GM21528 (cell line): ENCODE measurements around the gene ZNF138.
"Not testable (repeated sequence)": the region's sequence is repeated elsewhere in the genome, so short reads cannot be mapped to it uniquely, and the experiment has no call there.

ENCODE experiments used
- ATAC-seq: cut with Tn5 transposase; IDR thresholded peaks from one replicate; pipeline ENCODE4 v1.9.1; 2021; ENCODE audit warnings: mild to moderate bottlenecking, moderate library complexity; ENCODE audit not compliant: unreplicated experiment, low FRiP score

ZNF138 gene

GRCh38 chr7:64794171-64794844 is at the start of gene ZNF138:
Gene ZNF138, plus strand, starts transcription at chr7:64794428. Its CDS starts 141 bp downstream, at chr7:64794569.
- ATAC-seq: peak; percentile 100

- no peak for ATAC-seq
These were observed 49.5 kb upstream of the ZNF138 start for GRCh38 chr7:64744680-64745079.

GRCh38 chr7:64747802-64748201 is 46.4 kb upstream of the ZNF138 start:
- ATAC-seq: no peak

- ATAC-seq: no peak
These were observed 41.2 kb upstream of the ZNF138 start for GRCh38 chr7:64753032-64753431.

GRCh38 chr7:64755865-64756264 is 38.4 kb upstream of the ZNF138 start:
- ATAC-seq: no peak

GRCh38 chr7:64758151-64758550 is 36.1 kb upstream of the ZNF138 start:
- ATAC-seq: no peak

GRCh38 chr7:64768824-64769223 is 25.4 kb upstream of the ZNF138 start:
- ATAC-seq: no peak

GRCh38 chr7:64774204-64774842 is 19.9 kb upstream of the ZNF138 start:
- no peak for ATAC-seq

GRCh38 chr7:64775289-64775688 is 18.9 kb upstream of the ZNF138 start:
- ATAC-seq: no peak

GRCh38 chr7:64784842-64785241 is 9.4 kb upstream of the ZNF138 start:
- ATAC-seq: not testable (repeated sequence)

GRCh38 chr7:64787295-64787694 is 6.9 kb upstream of the ZNF138 start:
- ATAC-seq: no peak

- not testable (repeated sequence) for ATAC-seq
These were observed 5.0 kb upstream of the ZNF138 start for GRCh38 chr7:64789241-64789640.

GRCh38 chr7:64793106-64793755 is 997 bp upstream of the ZNF138 start:
- ATAC-seq: no peak

GRCh38 chr7:64795176-64795575 is 948 bp downstream of the ZNF138 start:
- ATAC-seq: no peak

- ATAC-seq: not testable (repeated sequence)
These were observed 4.9 kb downstream of the ZNF138 start for GRCh38 chr7:64799169-64799568.

- ATAC-seq: no peak
These were observed 8.5 kb downstream of the ZNF138 start for GRCh38 chr7:64802699-64803098.

- no peak for ATAC-seq
These were observed 13.6 kb downstream of the ZNF138 start for GRCh38 chr7:64807731-64808365.

GRCh38 chr7:64811767-64812166 is 17.5 kb downstream of the ZNF138 start:
- ATAC-seq: no peak

- no peak for ATAC-seq
These were observed 36.7 kb downstream of the ZNF138 start for GRCh38 chr7:64830926-64831325.

GRCh38 chr7:64832136-64832535 is 37.9 kb downstream of the ZNF138 start:
- ATAC-seq: no peak

- ATAC-seq: no peak
These were observed 40.8 kb downstream of the ZNF138 start for GRCh38 chr7:64834989-64835388.
